HepG2 (cell line): ENCODE results near the gene NIFK. TPM values are rescaled to one million over a fixed set of nuclear protein-coding genes. Genes with fewer than 3 reads are reported as not detected.

Experiments used
- ATAC-seq: fragments of 200-7000 bp; cut with Tn5 transposase; 3 replicates; pipeline ENCODE4 v1.9.1; 2020; ENCODE audit warnings: mild to moderate bottlenecking, moderate library complexity
- BruUV-seq: library from RNA; stranded (reverse); fragments of 400-500 nt; replicated peaks from 2 replicates; lab custom pipeline; 2021; lab: Mats Ljungman, UMichigan
- CTCF ChIA-PET: fragments of 300-600 bp; formaldehyde crosslinking; extraction: SDS; loops from one replicate; lab custom pipeline; 2021; ENCODE audit warnings: low total read pairs, inconsistent platforms, low intra/inter-chr PET ratio; lab: Yijun Ruan, JAX
- POLR2A ChIA-PET: fragments of 350-600 bp; sonication (Branson Sonifier 250); formaldehyde crosslinking; loops from one replicate; lab custom pipeline; 2020; ENCODE audit warnings: antibody characterized with exemption, inconsistent platforms; lab: Yijun Ruan, JAX
- DNase-seq: peaks from one replicate; pipeline ENCODE4 v3.0.0-alpha.2; 2015; ENCODE audit warnings: low spot score
- FAIRE-seq: peaks from 3 replicates; lab custom pipeline; 2011; peaks lifted over from hg19 to GRCh38; lab: Jason Lieb, UNC
- H2AFZ ChIP-seq: one replicate; pipeline ENCODE4 v1.6.1; 2011; ENCODE audit warnings: low read length, inconsistent platforms
- H3K27ac ChIP-seq: fragments of 300-600 bp; 3 replicates; pipeline ENCODE4 v1.8.0; 2011; ENCODE audit warnings: mixed run types, mild to moderate bottlenecking, mixed read lengths, low read length, inconsistent platforms; ENCODE audit not compliant: insufficient read depth; ENCODE audit errors: extremely low read length
- H3K27me3 ChIP-seq, 2 experiments: fragments of 200-600 bp in 1 of 2; 2 replicates in 1 of 2; 3 replicates in 1 of 2; pipeline versions ENCODE4 v1.6.0 to v1.8.0; 2011; ENCODE audit warnings: low read length in 2 of 2, mild to moderate bottlenecking in 2 of 2, moderate library complexity in 2 of 2, inconsistent platforms in 1 of 2; ENCODE audit not compliant: insufficient read depth in 2 of 2, control insufficient read depth in 1 of 2
- H3K36me3 ChIP-seq, 2 experiments: fragments of 200-600 bp in 1 of 2; replicated peaks in 1 of 2; 2 replicates in 1 of 2; 3 replicates in 1 of 2; pipeline versions ENCODE4 v1.5.1 to v1.8.0; 2011; ENCODE audit warnings: low read length in 2 of 2, inconsistent platforms in 1 of 2; ENCODE audit not compliant: insufficient read depth in 2 of 2, control insufficient read depth in 1 of 2
- H3K4me1 ChIP-seq: 2 replicates; pipeline ENCODE4 v1.5.1; 2012; ENCODE audit warnings: low read length, inconsistent platforms; ENCODE audit not compliant: insufficient read depth
- H3K4me2 ChIP-seq: 2 replicates; pipeline ENCODE4 v1.6.0; 2011; ENCODE audit warnings: low read depth, low read length, inconsistent platforms
- H3K4me3 ChIP-seq, 3 experiments: fragments of 200-600 bp in 1 of 3; sonication (generic), shearing (Covaris generic) in 1 of 3; replicated peaks in 1 of 3; 2 replicates each; pipeline ENCODE4 v1.5.1; 2011 to 2016; ENCODE audit warnings: low read length in 3 of 3, inconsistent platforms in 2 of 3, low read depth in 2 of 3, mild to moderate bottlenecking in 2 of 3, control low read depth in 1 of 3, mixed read lengths in 1 of 3; ENCODE audit not compliant: insufficient read depth in 1 of 3
- H3K79me2 ChIP-seq: one replicate; pipeline ENCODE4 v1.6.1; 2011; ENCODE audit warnings: low read length, inconsistent platforms; ENCODE audit not compliant: insufficient read depth
- H3K9ac ChIP-seq: 2 replicates; pipeline ENCODE4 v1.6.0; 2011; ENCODE audit warnings: mild to moderate bottlenecking, low read depth, low read length, inconsistent platforms; ENCODE audit not compliant: insufficient read depth
- H3K9me3 ChIP-seq: 2 replicates; pipeline ENCODE4 v1.5.1; 2012; ENCODE audit warnings: mild to moderate bottlenecking, low read length
- H4K20me1 ChIP-seq: 2 replicates; pipeline ENCODE4 v1.6.0; 2011; ENCODE audit warnings: inconsistent platforms, mild to moderate bottlenecking, low read length, moderate library complexity; ENCODE audit not compliant: insufficient read depth
- ARNTL ChIP-seq: sonication (generic); formaldehyde crosslinking; IDR thresholded peaks from 2 replicates; pipeline ENCODE4 v1.4.0; 2020; ENCODE audit warnings: mild to moderate bottlenecking, missing genetic modification reagents
- DBP ChIP-seq: sonication (generic); formaldehyde crosslinking; IDR thresholded peaks from 2 replicates; pipeline ENCODE4 v1.4.0; 2020; ENCODE audit warnings: missing genetic modification reagents; ENCODE audit errors: not compliant biosample characterization
- FOXJ3 ChIP-seq: sonication (generic); formaldehyde crosslinking; IDR thresholded peaks from 2 replicates; pipeline ENCODE4 v1.4.0; 2020; ENCODE audit warnings: missing genetic modification reagents, mild to moderate bottlenecking, borderline replicate concordance
- MAF1 ChIP-seq: sonication (generic); formaldehyde crosslinking; IDR thresholded peaks from 2 replicates; pipeline ENCODE4 v1.5.0; 2020; ENCODE audit warnings: missing genetic modification reagents, borderline replicate concordance
- NBN ChIP-seq: fragments of 450-650 bp; conservative IDR thresholded peaks from 2 replicates; pipeline ENCODE4 v1.6.1; 2017
- THAP9 ChIP-seq: sonication (generic); formaldehyde crosslinking; IDR thresholded peaks from 2 replicates; pipeline ENCODE4; 2020; ENCODE audit warnings: missing genetic modification reagents, mild to moderate bottlenecking, borderline replicate concordance
- ZBTB7A ChIP-seq: sonication (generic); formaldehyde crosslinking; IDR thresholded peaks from 2 replicates; pipeline ENCODE4 v1.8.0; 2022; ENCODE audit warnings: mild to moderate bottlenecking, missing genetic modification reagents
- ZIK1 ChIP-seq: sonication (generic); formaldehyde crosslinking; IDR thresholded peaks from 2 replicates; pipeline ENCODE4 v1.5.0; 2020; ENCODE audit warnings: mild to moderate bottlenecking, low read depth, missing genetic modification reagents, borderline replicate concordance
- ZNF484 ChIP-seq: sonication (generic); formaldehyde crosslinking; IDR thresholded peaks from 2 replicates; pipeline ENCODE4 v1.5.1; 2020; ENCODE audit warnings: mild to moderate bottlenecking, low read depth, missing genetic modification reagents, borderline replicate concordance
- ZNF652 ChIP-seq: IDR thresholded peaks from 2 replicates; pipeline ENCODE4 v1.6.1; 2016; ENCODE audit warnings: low read depth, borderline replicate concordance
- ZXDC ChIP-seq: sonication (generic); formaldehyde crosslinking; IDR thresholded peaks from 2 replicates; pipeline ENCODE4 v1.5.0; 2020; ENCODE audit warnings: mild to moderate bottlenecking, missing genetic modification reagents
- WGBS: methylation state at CpG from one replicate; pipeline ENCODE4 v1.1.6; 2017; ENCODE audit warnings: low lambda C conversion rate; 5-methylcytosine and 5-hydroxymethylcytosine counted together
- in situ Hi-C: cut with HindIII; loops from 2 replicates; pipeline ENCODE4 v1.10.0; 2017; ENCODE audit warnings: low pct_unique_long_range_greater_than_20kb; ENCODE audit not compliant: extremely low pct_ligation_motif_present
- intact Hi-C: fragments of 100-400 bp; cut with micrococcal nuclease; formaldehyde crosslinking; loops from one replicate; pipeline ENCODE4 v1.10.0; 2022; ENCODE audit not compliant: unreplicated experiment
- polyA plus RNA-seq, 8 experiments: library from polyadenylated mRNA; depleted of rRNA in 3 of 8; stranded (reverse) in 7 of 8; unstranded in 1 of 8; fragments of >200 nt; fragmentation: Illumina TruSeq in 4 of 8; extraction: Trizol in 4 of 8; gene quantifications; 2 replicates each; pipeline versions ENCODE4 v1.2.1 to v1.2.3, GENCODE V29; 2011 to 2016; ENCODE audit warnings: low read depth in 4 of 8, missing spikeins in 1 of 8, mixed read lengths in 1 of 8; ENCODE audit not compliant: insufficient read depth in 1 of 8
- total RNA-seq, 5 experiments: library from RNA; depleted of rRNA; stranded (reverse); fragments of >200 nt; fragmentation: Illumina TruSeq; extraction: Trizol; gene quantifications; 2 replicates each; pipeline ENCODE4 v1.2.3, GENCODE V29; 2016; ENCODE audit warnings: low read depth in 1 of 5
- TF ChIP-seq, protein P1 (sequence below): sonication (generic); formaldehyde crosslinking; IDR thresholded peaks from 2 replicates; pipeline ENCODE4 v1.4.0; 2020; ENCODE audit warnings: missing genetic modification reagents, low read depth, mild to moderate bottlenecking, borderline replicate concordance

NIFK gene
- total and polyA plus RNA-seq, 2 of the 13 experiments (the other 11 are each of a cell fraction or from before 2014, with no cell fraction given): 19.6 to 105 TPM

DNA sequence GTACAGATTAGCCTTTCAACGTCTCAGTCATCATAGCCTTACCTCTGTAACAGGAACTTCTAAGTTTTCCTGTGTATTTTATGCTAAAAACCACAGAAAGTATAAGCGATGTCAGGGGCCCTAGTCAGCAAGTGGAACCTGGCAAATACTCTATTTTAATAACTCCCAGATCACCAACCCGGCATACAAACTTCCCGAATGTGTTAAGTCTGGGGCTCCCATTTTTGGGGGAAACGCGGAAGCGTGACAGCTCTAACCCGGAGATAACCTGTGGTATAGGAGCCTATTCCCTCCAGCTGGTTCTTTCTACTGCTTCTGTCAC lies 574 bp downstream of the NIFK start (continued):
- no peak for TF ChIP-seq ARNTL
- TF ChIP-seq DBP (CRISPR knock-in tag): no peak
- TF ChIP-seq, protein P1, sequence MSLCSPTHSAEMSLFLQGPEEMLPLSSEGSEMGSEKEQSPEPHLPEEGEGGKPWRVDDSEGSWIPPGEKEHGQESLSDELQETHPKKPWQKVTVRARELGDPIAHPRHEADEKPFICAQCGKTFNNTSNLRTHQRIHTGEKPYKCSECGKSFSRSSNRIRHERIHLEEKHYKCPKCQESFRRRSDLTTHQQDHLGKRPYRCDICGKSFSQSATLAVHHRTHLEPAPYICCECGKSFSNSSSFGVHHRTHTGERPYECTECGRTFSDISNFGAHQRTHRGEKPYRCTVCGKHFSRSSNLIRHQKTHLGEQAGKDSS (CRISPR knock-in tag): no peak
- no peak for TF ChIP-seq ZXDC

- peaks cover 23% of the 10 kb centered on the region for H3K79me2 ChIP-seq
- H3K9ac ChIP-seq: peak overlapping the region; percentile 82
- ATAC-seq: no peak
- peak overlapping the region; percentile 67 for H3K4me2 ChIP-seq
- H3K4me1 ChIP-seq: peaks cover 27% of the 10 kb centered on the region
- BruUV-seq: no TSS peak
- H3K9me3 ChIP-seq: no peaks in the 10 kb centered on the region
- H3K27ac ChIP-seq: peak overlapping the region; percentile 66
- H3K4me3 ChIP-seq: peak overlapping the region; percentile 87 to 100 (median 91)
- peak; percentile 43 for FAIRE-seq
- peaks cover 2 to 19% of the 10 kb centered on the region in 2 experiments; a peak in 2 of 5 replicates for H3K27me3 ChIP-seq
- ChIA-PET POLR2A (interaction anchor here (1.1 to 4.1 kb wide), 6 partner anchors 9 to 205 kb away, joined by 4 to 44 read pairs (median 16); partner anchors contain the start of genes CLASP1, RNU4ATAC and TSN), CTCF (no interaction called here)
- intact Hi-C loops: loop anchor here (2.0 to 5.0 kb wide), 2 partner anchors 19 to 203 kb away; partner anchors contain the start of genes RNU4ATAC and TSN
- in situ Hi-C loops: no loop called here
- DNase-seq: no peak
- peaks cover 8 to 31% of the 10 kb centered on the region in 2 experiments for H3K36me3 ChIP-seq
- H4K20me1 ChIP-seq: 0 out of 2 replicates have a peak, but pooled peaks cover 3% of the 10 kb centered on the region
- no peak overlapping the region for H2AFZ ChIP-seq
- 17% methylated on average over 10 of the region's 10 CpGs for WGBS
- no peak for TF ChIP-seq THAP9 (CRISPR knock-in tag)
- TF ChIP-seq, protein P1 (CRISPR knock-in tag): no peak
- TF ChIP-seq ZNF484: no peak
- no peak for TF ChIP-seq FOXJ3 (CRISPR knock-in tag)
- TF ChIP-seq ZIK1: no peak
- no peak for TF ChIP-seq ZNF652 (CRISPR knock-in tag)
- TF ChIP-seq NBN: no peak
- TF ChIP-seq MAF1 (CRISPR knock-in tag): no peak
- no peak for TF ChIP-seq ZBTB7A
These were observed 1.1 kb downstream of the NIFK start for GRCh38 chr2:121735518-121736074.
